ENCODE data around the gene KLHL35.
A peak's percentile ranks its signal among the peaks of the same experiment; 100 is the strongest.

The KLHL35 gene

DNA sequence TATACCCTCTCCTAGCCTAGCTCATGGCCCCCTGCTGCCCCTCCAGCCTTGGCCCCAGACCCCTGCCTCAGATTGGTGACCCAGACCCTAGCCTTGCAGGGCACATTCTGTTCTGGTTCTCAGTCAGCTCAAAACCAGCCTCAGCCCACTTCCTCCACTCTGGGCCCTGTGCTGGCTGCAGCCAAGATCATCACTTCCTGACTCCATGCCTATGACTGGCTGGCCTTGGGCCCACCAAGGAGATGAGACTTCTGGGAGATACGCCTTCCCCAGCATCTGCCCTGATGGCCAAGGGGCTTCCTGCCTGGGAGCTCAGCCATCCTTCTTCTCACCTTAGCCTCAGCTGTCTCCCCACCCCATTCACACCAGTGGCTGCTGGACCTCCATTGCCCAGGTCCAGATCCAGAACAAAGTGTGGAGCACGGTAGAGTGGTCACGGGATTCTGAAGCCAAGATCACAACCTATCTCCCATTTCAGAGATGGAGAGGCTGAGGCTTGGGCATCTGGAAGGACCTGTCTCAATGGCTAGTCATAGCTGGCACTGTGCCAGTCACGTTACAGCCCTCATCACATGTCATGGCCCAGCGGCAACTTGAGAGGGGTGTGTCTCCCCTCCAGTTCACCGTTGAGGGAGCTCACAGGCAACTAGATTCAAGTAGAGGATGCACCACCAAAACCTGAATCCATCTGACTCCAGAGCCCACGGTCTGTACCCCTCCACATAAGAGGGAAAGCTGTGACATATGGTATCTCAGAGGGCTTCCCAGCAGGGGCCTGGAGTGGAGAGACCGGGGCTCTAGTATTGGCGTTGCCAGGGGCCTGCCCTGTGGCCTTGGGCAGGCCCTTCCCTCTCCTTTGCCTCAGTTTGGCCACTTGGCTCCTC lies 43.0 kb upstream of the KLHL35 start:
- no peak for DNase-seq

GRCh38 chr11:75474878-75475766 lies 42.1 kb upstream of the KLHL35 start:
- Histone ChIP-seq H3K27ac (ENCODE audit: insufficient read depth, low read length, poor library complexity, severe bottlenecking) (no peak overlapping the region), H3K27me3 (replicated peaks; ENCODE audit: control insufficient read depth, insufficient read depth, low read length, poor library complexity, severe bottlenecking) (no peaks in the 10 kb centered on the region), H3K4me3 (ENCODE audit: insufficient read depth, low read depth, low read length, poor library complexity, severe bottlenecking) (no peak overlapping the region), H3K4me1 (ENCODE audit: control insufficient read depth, insufficient read depth, low read length, poor library complexity, severe bottlenecking) (peaks cover 12% of the 10 kb centered on the region), H3K9me3 (ENCODE audit: control insufficient read depth, low read length) (no peaks in the 10 kb centered on the region), H3K36me3 (ENCODE audit: control insufficient read depth, insufficient read depth, low read length) (peaks cover 13% of the 10 kb centered on the region)
- peak; percentile 17 to 40 (median 22) for DNase-seq

More for the DNA sequence above, 43.0 kb upstream of the KLHL35 start:
- Histone ChIP-seq H3K4me3 (ENCODE audit: insufficient read depth, low read depth, low read length, poor library complexity, severe bottlenecking) (no peak overlapping the region), H3K4me1 (ENCODE audit: control insufficient read depth, insufficient read depth, low read length, poor library complexity, severe bottlenecking) (peaks cover 12% of the 10 kb centered on the region), H3K36me3 (ENCODE audit: control insufficient read depth, insufficient read depth, low read length) (peaks cover 13% of the 10 kb centered on the region), H3K9me3 (ENCODE audit: control insufficient read depth, low read length) (no peaks in the 10 kb centered on the region), H3K27ac (ENCODE audit: insufficient read depth, low read length, poor library complexity, severe bottlenecking) (no peak overlapping the region), H3K27me3 (replicated peaks; ENCODE audit: control insufficient read depth, insufficient read depth, low read length, poor library complexity, severe bottlenecking) (no peaks in the 10 kb centered on the region)

DNA sequence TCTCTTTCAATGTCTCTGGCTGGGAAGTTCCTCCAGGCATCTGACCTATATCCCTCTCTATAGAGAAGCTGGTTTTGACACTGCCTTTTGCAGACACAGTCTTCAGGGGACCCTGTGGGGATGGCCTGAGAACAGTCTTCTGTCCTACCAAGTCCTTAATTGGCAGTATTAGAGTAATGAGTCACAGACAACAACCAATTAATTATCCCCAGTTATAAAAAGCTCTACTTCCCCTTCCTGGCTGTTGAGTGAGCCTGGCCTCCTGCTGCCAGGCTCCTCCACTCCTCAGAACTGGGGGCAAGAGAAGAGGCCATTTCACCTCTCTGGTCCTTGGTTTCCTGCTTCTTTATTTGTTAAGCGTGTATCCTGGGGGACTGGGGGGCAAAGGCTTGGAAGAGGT lies 41.2 kb upstream of the KLHL35 start:
- Histone ChIP-seq H3K27ac (ENCODE audit: insufficient read depth, low read length, poor library complexity, severe bottlenecking) (no peak overlapping the region), H3K27me3 (replicated peaks; ENCODE audit: control insufficient read depth, insufficient read depth, low read length, poor library complexity, severe bottlenecking) (no peaks in the 10 kb centered on the region), H3K36me3 (ENCODE audit: control insufficient read depth, insufficient read depth, low read length) (peaks cover 14% of the 10 kb centered on the region), H3K9me3 (ENCODE audit: control insufficient read depth, low read length) (no peaks in the 10 kb centered on the region), H3K4me1 (ENCODE audit: control insufficient read depth, insufficient read depth, low read length, poor library complexity, severe bottlenecking) (peaks cover 12% of the 10 kb centered on the region), H3K4me3 (ENCODE audit: insufficient read depth, low read depth, low read length, poor library complexity, severe bottlenecking) (no peak overlapping the region)
- no peak for DNase-seq

DNA sequence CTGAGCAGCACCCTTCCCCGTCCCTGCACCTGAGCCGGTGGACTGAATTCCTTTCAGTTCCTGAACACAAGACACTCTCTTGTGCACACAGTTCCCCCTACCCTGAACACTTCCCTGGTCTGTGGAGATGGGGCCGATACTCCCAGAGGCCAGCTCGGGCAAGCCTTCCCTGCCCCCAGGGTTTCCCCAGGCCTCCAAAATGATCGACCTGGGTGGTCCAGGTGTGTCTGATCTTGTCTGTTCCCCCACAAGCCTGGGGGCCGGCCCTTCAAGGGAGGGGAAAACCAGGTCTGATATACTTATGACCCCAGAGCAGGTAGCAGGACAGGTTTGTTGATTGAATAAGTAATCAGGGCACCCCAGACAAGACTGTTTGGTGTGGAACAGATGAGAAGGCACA lies 40.7 kb upstream of the KLHL35 start:
- Histone ChIP-seq H3K27me3 (replicated peaks; ENCODE audit: control insufficient read depth, insufficient read depth, low read length, poor library complexity, severe bottlenecking) (no peaks in the 10 kb centered on the region), H3K4me1 (ENCODE audit: control insufficient read depth, insufficient read depth, low read length, poor library complexity, severe bottlenecking) (peaks cover 12% of the 10 kb centered on the region), H3K36me3 (ENCODE audit: control insufficient read depth, insufficient read depth, low read length) (peaks cover 18% of the 10 kb centered on the region), H3K27ac (ENCODE audit: insufficient read depth, low read length, poor library complexity, severe bottlenecking) (no peak overlapping the region), H3K4me3 (ENCODE audit: insufficient read depth, low read depth, low read length, poor library complexity, severe bottlenecking) (no peak overlapping the region), H3K9me3 (ENCODE audit: control insufficient read depth, low read length) (no peaks in the 10 kb centered on the region)
- no peak for DNase-seq

DNA sequence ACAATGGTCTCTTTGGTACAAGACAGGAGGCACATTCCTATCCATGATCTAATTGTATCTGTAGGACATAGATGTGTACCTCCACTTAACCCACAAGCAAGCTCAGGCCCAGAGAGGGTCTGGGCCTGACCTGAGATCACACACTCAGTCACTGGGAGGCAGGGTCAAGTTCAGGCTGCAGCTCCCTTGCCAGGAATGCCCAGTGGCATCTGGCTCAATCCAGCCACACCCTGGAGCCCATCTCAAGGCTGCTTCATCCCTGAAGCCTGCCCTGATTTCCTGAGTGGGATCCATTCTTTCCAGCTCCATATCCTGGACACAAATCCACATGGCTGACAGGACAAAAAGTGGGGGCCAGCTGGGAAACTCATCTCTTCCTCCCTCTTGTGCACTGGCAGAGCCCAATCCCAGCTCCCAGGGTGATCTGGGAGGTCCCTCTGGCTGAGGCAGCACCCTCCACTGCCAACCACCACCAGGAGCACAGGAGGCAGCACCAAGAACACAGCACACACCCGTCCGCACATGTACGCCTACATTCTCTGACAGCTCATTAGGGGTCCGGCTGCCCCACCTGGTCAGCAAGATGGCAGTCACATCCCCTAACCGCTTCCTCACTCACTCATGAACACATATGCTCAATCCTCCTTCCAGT lies 39.2 kb upstream of the KLHL35 start:
- H3K4me1 ChIP-seq (ENCODE audit: control insufficient read depth, insufficient read depth, low read length, poor library complexity, severe bottlenecking) = peaks cover 12% of the 10 kb centered on the region
- H3K4me3 ChIP-seq (ENCODE audit: insufficient read depth, low read depth, low read length, poor library complexity, severe bottlenecking) = no peak overlapping the region
- H3K36me3 ChIP-seq (ENCODE audit: control insufficient read depth, insufficient read depth, low read length) = peaks cover 18% of the 10 kb centered on the region
- no peak for DNase-seq
- H3K27me3 ChIP-seq (replicated peaks; ENCODE audit: control insufficient read depth, insufficient read depth, low read length, poor library complexity, severe bottlenecking) = no peaks in the 10 kb centered on the region
- no peaks in the 10 kb centered on the region for H3K9me3 ChIP-seq (ENCODE audit: control insufficient read depth, low read length)
- H3K27ac ChIP-seq (ENCODE audit: insufficient read depth, low read length, poor library complexity, severe bottlenecking) = no peak overlapping the region

DNA sequence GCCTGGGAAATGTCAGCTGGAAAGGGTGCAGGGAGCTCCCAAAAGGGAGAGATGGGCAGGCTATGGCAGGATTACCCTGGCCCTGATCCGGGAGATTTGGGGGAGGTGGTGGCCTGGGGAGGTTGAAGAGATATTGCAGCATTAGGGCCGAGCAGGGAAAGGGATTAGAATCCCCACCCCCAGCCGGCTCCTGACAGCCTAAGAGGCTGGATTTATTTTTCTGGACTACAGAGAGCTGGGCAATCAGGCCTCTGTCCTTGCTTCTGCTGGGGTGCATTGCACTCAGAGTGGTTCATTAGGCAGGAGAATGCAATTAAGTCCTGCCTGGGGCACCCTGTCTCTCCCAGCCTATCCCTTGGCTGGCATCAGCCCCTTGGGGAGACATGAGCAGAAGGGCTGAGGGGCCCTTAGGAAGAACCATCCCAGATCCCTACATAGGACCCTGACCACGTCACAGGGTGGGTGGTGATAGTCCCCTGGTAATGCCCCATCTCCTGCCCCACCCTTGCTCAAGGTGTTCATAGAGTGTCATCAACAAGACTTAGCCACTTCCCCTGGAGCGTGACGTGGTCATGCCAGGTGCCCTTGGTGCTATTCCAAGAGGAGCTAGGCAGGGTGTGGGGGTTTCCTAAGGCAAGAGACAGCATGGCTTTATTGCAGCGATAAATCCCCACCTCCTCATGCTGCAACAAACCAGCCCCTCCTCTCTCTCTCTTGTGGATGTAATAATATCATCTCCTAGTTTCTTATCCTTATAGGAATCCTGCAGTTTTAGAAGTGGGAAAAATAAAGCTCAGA lies 38.4 kb upstream of the KLHL35 start:
- no peaks in the 10 kb centered on the region for H3K27me3 ChIP-seq (replicated peaks; ENCODE audit: control insufficient read depth, insufficient read depth, low read length, poor library complexity, severe bottlenecking)

GRCh38 chr11:75470476-75471080 lies 37.6 kb upstream of the KLHL35 start:
- no peaks in the 10 kb centered on the region for H3K27me3 ChIP-seq (replicated peaks; ENCODE audit: control insufficient read depth, insufficient read depth, low read length, poor library complexity, severe bottlenecking)
- H3K36me3 ChIP-seq (ENCODE audit: control insufficient read depth, insufficient read depth, low read length) = peaks cover 18% of the 10 kb centered on the region
- DNase-seq = no peak
- H3K9me3 ChIP-seq (ENCODE audit: control insufficient read depth, low read length) = no peaks in the 10 kb centered on the region
- H3K27ac ChIP-seq (ENCODE audit: insufficient read depth, low read length, poor library complexity, severe bottlenecking) = no peak overlapping the region
- no peak overlapping the region for H3K4me3 ChIP-seq (ENCODE audit: insufficient read depth, low read depth, low read length, poor library complexity, severe bottlenecking)
- peaks cover 6% of the 10 kb centered on the region for H3K4me1 ChIP-seq (ENCODE audit: control insufficient read depth, insufficient read depth, low read length, poor library complexity, severe bottlenecking)

More for the DNA sequence above, 38.4 kb upstream of the KLHL35 start:
- H3K4me1 ChIP-seq (ENCODE audit: control insufficient read depth, insufficient read depth, low read length, poor library complexity, severe bottlenecking) = peaks cover 12% of the 10 kb centered on the region
- no peak overlapping the region for H3K4me3 ChIP-seq (ENCODE audit: insufficient read depth, low read depth, low read length, poor library complexity, severe bottlenecking)
- H3K27ac ChIP-seq (ENCODE audit: insufficient read depth, low read length, poor library complexity, severe bottlenecking) = no peak overlapping the region
- peaks cover 18% of the 10 kb centered on the region for H3K36me3 ChIP-seq (ENCODE audit: control insufficient read depth, insufficient read depth, low read length)
- no peaks in the 10 kb centered on the region for H3K9me3 ChIP-seq (ENCODE audit: control insufficient read depth, low read length)
- DNase-seq = no peak

DNA sequence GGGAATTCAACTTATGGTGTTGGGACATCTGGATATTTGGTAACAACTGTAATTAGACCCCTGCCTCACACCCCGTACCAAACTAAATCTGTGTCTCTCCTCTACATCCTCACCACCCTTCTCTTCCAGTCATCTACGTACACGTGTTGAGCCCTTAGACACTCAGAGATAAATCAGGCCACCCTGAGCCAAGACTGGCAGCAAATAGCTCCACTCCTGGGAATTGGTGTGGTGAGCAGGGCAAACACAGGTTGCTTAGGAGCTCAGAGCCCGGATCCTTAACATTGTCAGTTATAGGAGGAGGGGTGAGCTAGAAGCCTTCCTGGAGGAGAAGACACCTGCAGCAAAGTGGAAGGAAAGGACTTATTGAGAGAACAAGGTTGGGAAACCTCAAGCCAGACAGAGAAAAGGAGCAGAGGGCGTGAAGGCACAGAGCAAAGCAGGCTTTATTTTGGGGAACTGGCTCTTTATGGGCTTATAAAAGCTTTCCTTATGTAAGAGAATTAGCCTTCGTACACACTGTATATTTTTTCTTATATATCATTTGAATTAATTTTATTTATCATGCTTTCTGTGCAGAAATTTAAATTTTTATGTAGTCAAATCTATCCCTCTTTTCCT lies 36.9 kb upstream of the KLHL35 start:
- Histone ChIP-seq H3K27me3 (replicated peaks; ENCODE audit: control insufficient read depth, insufficient read depth, low read length, poor library complexity, severe bottlenecking) (no peaks in the 10 kb centered on the region), H3K27ac (ENCODE audit: insufficient read depth, low read length, poor library complexity, severe bottlenecking) (no peak overlapping the region), H3K4me3 (ENCODE audit: insufficient read depth, low read depth, low read length, poor library complexity, severe bottlenecking) (no peak overlapping the region), H3K36me3 (ENCODE audit: control insufficient read depth, insufficient read depth, low read length) (peaks cover 18% of the 10 kb centered on the region), H3K4me1 (ENCODE audit: control insufficient read depth, insufficient read depth, low read length, poor library complexity, severe bottlenecking) (no peaks in the 10 kb centered on the region), H3K9me3 (ENCODE audit: control insufficient read depth, low read length) (no peaks in the 10 kb centered on the region)
- no peak for DNase-seq
